SK-N-SH (cell line): ENCODE measurements around the gene RALBP1. TPM values are rescaled to one million over a fixed set of nuclear protein-coding genes. Genes with fewer than 3 reads are reported as not detected.

Source experiments
- CTCF ChIA-PET: fragments of 300-600, 350-600 bp; formaldehyde crosslinking; extraction: SDS; loops from one replicate; lab custom pipeline; 2021; lab: Yijun Ruan, JAX
- POLR2A ChIA-PET: fragments of 350-600 bp; sonication (Branson Sonifier 250); formaldehyde crosslinking; extraction: SDS; loops from one replicate; lab custom pipeline; 2020; ENCODE audit warnings: antibody characterized with exemption, inconsistent platforms; lab: Yijun Ruan, JAX
- DNase-seq: peaks from one replicate; pipeline ENCODE4 v3.0.0; 2012
- H2AFZ ChIP-seq: fragments of 200-600 bp; sonication (generic); 2 replicates; pipeline ENCODE4 v1.8.1; 2016; ENCODE audit warnings: antibody characterized with exemption, mild to moderate bottlenecking, low read depth
- H3F3A ChIP-seq: fragments of 200-600 bp; sonication (generic); replicated peaks from 2 replicates; pipeline ENCODE3; 2016; ENCODE audit warnings: antibody characterized with exemption, mild to moderate bottlenecking; ENCODE audit not compliant: insufficient read depth
- H3K27ac ChIP-seq, 2 experiments: fragments of 200-500 bp in 1 of 2; fragments of 200-600 bp in 1 of 2; sonication (Bioruptor generic) in 1 of 2; sonication (generic), shearing (Covaris generic) in 1 of 2; 2 replicates each; pipeline versions ENCODE4 v1.5.1 to v1.6.1; 2014 to 2016; ENCODE audit warnings: low read depth in 2 of 2, inconsistent platforms in 1 of 2, low read length in 1 of 2, mild to moderate bottlenecking in 1 of 2, mixed read lengths in 1 of 2
- H3K27me3 ChIP-seq: fragments of 200-600 bp; sonication (generic), shearing (Covaris generic); 2 replicates; pipeline ENCODE4 v1.6.1; 2016; ENCODE audit warnings: mixed run types; ENCODE audit not compliant: insufficient read depth
- H3K36me3 ChIP-seq, 2 experiments: fragments of 200-500 bp in 1 of 2; fragments of 200-600 bp in 1 of 2; sonication (Bioruptor generic) in 1 of 2; sonication (generic) in 1 of 2; replicated peaks in 1 of 2; 2 replicates each; pipeline versions ENCODE3 to v1.5.1; 2014 to 2016; ENCODE audit warnings: low read length in 1 of 2, mild to moderate bottlenecking in 1 of 2; ENCODE audit not compliant: insufficient read depth in 2 of 2, control insufficient read depth in 1 of 2
- H3K4me1 ChIP-seq, 2 experiments: fragments of 200-500 bp in 1 of 2; fragments of 200-600 bp in 1 of 2; sonication (Bioruptor generic) in 1 of 2; sonication (generic), shearing (Covaris generic) in 1 of 2; 2 replicates each; pipeline versions ENCODE4 v1.5.1 to v1.6.1; 2014 to 2016; ENCODE audit warnings: low read depth in 1 of 2, low read length in 1 of 2, mixed run types in 1 of 2; ENCODE audit not compliant: insufficient read depth in 2 of 2, control insufficient read depth in 1 of 2
- H3K4me2 ChIP-seq: fragments of 200-600 bp; sonication (generic), shearing (Covaris generic); 2 replicates; pipeline ENCODE4 v1.6.1; 2017; ENCODE audit warnings: mixed run types
- H3K4me3 ChIP-seq, 2 experiments: fragments of 200-500 bp in 1 of 2; fragments of 200-600 bp in 1 of 2; sonication (Bioruptor generic) in 1 of 2; sonication (generic), shearing (Covaris generic) in 1 of 2; 2 replicates each; pipeline versions ENCODE4 v1.5.1 to v1.8.1; 2014 to 2016; ENCODE audit warnings: low read depth in 2 of 2, inconsistent platforms in 1 of 2, low read length in 1 of 2, mild to moderate bottlenecking in 1 of 2, mixed read lengths in 1 of 2, moderate library complexity in 1 of 2
- H3K79me2 ChIP-seq: fragments of 200-600 bp; sonication (generic); 2 replicates; pipeline ENCODE4 v1.8.1; 2017; ENCODE audit warnings: mild to moderate bottlenecking; ENCODE audit not compliant: insufficient read depth
- H3K9ac ChIP-seq: fragments of 200-600 bp; sonication (generic); 2 replicates; pipeline ENCODE4 v1.6.1; 2017; ENCODE audit warnings: mixed run types
- H3K9me2 ChIP-seq: fragments of 200-600 bp; sonication (generic); 2 replicates; pipeline ENCODE4 v1.6.1; 2017; ENCODE audit warnings: mixed run types
- H3K9me3 ChIP-seq: fragments of 200-600 bp; sonication (generic); 2 replicates; pipeline ENCODE4 v1.6.1; 2017; ENCODE audit warnings: mixed run types, mild to moderate bottlenecking, moderate library complexity
- H4K20me1 ChIP-seq: fragments of 200-600 bp; sonication (generic); 2 replicates; pipeline ENCODE4 v1.6.1; 2017; ENCODE audit warnings: mild to moderate bottlenecking, mixed run types; ENCODE audit not compliant: insufficient read depth
- FOSL2 ChIP-seq: IDR thresholded peaks from 2 replicates; pipeline ENCODE4 v1.4.0; 2012; ENCODE audit warnings: low read depth, mild to moderate bottlenecking, moderate library complexity, borderline replicate concordance
- GABPA ChIP-seq: IDR thresholded peaks from 2 replicates; pipeline ENCODE4 v1.4.0; 2012; ENCODE audit warnings: low read depth, mild to moderate bottlenecking
- JUND ChIP-seq: IDR thresholded peaks from 2 replicates; pipeline ENCODE4 v1.4.0; 2012
- NFIC ChIP-seq: IDR thresholded peaks from 2 replicates; pipeline ENCODE4 v1.4.0; 2012; ENCODE audit warnings: borderline replicate concordance
- REST ChIP-seq: IDR thresholded peaks from 2 replicates; pipeline ENCODE4 v1.6.1; 2012; ENCODE audit warnings: mild to moderate bottlenecking, low read depth, low read length, moderate library complexity
- TAF1 ChIP-seq: IDR thresholded peaks from 2 replicates; pipeline ENCODE4 v1.6.1; 2012; ENCODE audit warnings: low read depth, mild to moderate bottlenecking, low read length, moderate library complexity, borderline replicate concordance
- TCF12 ChIP-seq: IDR thresholded peaks from 2 replicates; pipeline ENCODE4 v1.4.0; 2012
- TEAD4 ChIP-seq: IDR thresholded peaks from 2 replicates; pipeline ENCODE4 v1.4.0; 2012; ENCODE audit warnings: mild to moderate bottlenecking, borderline replicate concordance; ENCODE audit not compliant: insufficient read depth
- USF1 ChIP-seq: IDR thresholded peaks from 2 replicates; pipeline ENCODE4 v1.4.0; 2012; ENCODE audit warnings: low read depth, borderline replicate concordance
- YY1 ChIP-seq: IDR thresholded peaks from 2 replicates; pipeline ENCODE4 v1.4.0; 2012; ENCODE audit warnings: low read depth, mild to moderate bottlenecking
- ZBTB33 ChIP-seq: IDR thresholded peaks from 2 replicates; pipeline ENCODE4 v1.4.0; 2012; ENCODE audit warnings: low read depth, borderline replicate concordance
- WGBS: methylation state at CpG from one replicate; pipeline ENCODE4 v1.1.6; 2017; ENCODE audit warnings: low lambda C conversion rate; 5-methylcytosine and 5-hydroxymethylcytosine counted together
- polyA plus RNA-seq, 3 experiments: library from polyadenylated mRNA; depleted of rRNA; stranded (reverse); fragments of >200 nt; gene quantifications; 2 replicates each; pipeline ENCODE4 v1.2.3, GENCODE V29; 2012
- TF ChIP-seq, protein P1 (sequence below): IDR thresholded peaks from 2 replicates; pipeline ENCODE4 v1.4.0; 2012; ENCODE audit warnings: low read depth
- TF ChIP-seq, protein P2 (sequence below): IDR thresholded peaks from 2 replicates; pipeline ENCODE4; 2012

The RALBP1 gene
- polyA plus RNA-seq, 1 of the 3 experiments (the other 2 are of a cell fraction): 43.8 TPM

DNA sequence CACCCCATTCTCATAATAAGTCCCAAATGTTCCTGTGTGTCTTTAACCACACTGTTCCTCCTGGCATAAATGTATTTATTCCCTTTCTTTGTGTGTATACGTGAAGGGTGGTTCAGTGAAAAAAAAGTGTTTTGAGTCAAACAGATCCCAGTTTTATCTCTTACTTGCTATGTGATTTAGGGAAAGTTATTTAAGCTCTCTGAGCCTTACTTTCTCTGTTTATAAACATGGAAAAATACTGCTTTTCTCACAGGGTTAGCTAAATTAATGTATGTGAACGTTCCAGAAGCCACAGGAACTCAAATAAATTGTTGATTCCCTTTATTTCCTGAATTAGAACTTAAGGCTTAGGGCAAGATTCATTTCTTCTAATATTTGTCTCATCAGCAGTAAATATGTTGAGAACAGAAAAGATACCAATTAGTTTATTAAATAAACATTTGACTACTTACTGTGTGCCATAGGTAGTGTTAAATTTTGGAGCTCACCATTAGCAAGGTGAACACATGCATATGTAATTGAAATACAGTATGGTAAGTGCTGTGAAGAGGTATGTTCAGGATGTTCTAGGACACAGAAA, 33.2 kb downstream of the RALBP1 start:
- H2AFZ ChIP-seq: no peak overlapping the region
- POLR2A ChIA-PET: no interaction called here
- no peaks in the 10 kb centered on the region for H3K9me2 ChIP-seq
- no peaks in the 10 kb centered on the region for H3K27me3 ChIP-seq
- no peak overlapping the region for H3K4me3 ChIP-seq
- peaks cover 0 to 2% of the 10 kb centered on the region in 2 experiments; a peak in 1 of 4 replicates for H3K4me1 ChIP-seq
- H3K36me3 ChIP-seq: no peaks in the 10 kb centered on the region
- H3K9me3 ChIP-seq: no peaks in the 10 kb centered on the region
- no peak overlapping the region for H3K4me2 ChIP-seq
- DNase-seq: no peak
- WGBS: 90% methylated on average over 2 of the region's 2 CpGs
- TF ChIP-seq, protein P1, sequence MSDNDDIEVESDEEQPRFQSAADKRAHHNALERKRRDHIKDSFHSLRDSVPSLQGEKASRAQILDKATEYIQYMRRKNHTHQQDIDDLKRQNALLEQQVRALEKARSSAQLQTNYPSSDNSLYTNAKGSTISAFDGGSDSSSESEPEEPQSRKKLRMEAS: no peak
- no peak for TF ChIP-seq TEAD4
- H3K79me2 ChIP-seq: peaks cover 82% of the 10 kb centered on the region
- H3K9ac ChIP-seq: no peak overlapping the region
- CTCF ChIA-PET: interaction anchor here (1.2 to 1.5 kb wide), 2 partner anchors 9 to 174 kb away, joined by 4 to 5 read pairs; partner anchors contain the start of gene TWSG1
- no peak overlapping the region for H3K27ac ChIP-seq
- peaks cover 9% of the 10 kb centered on the region for H3F3A ChIP-seq
- peaks cover 7% of the 10 kb centered on the region; the same call in 1 of the 2 replicates for H4K20me1 ChIP-seq

GRCh38 chr18:9513971-9514512, 38.7 kb downstream of the RALBP1 start:
- Histone ChIP-seq H3K9me3 (no peaks in the 10 kb centered on the region), H3F3A (peaks cover 33% of the 10 kb centered on the region), H3K9ac (no peak overlapping the region), H3K79me2 (peaks cover 67% of the 10 kb centered on the region), H3K36me3 (peaks cover 10 to 13% of the 10 kb centered on the region in 2 experiments), H3K9me2 (no peaks in the 10 kb centered on the region), H3K27ac (peak overlapping the region in 1 of 2 experiments; percentile 37; a peak in 1 of 4 replicates), H2AFZ (no peak overlapping the region), H3K4me1 (peaks cover 0 to 19% of the 10 kb centered on the region in 2 experiments; a peak in 2 of 4 replicates), H4K20me1 (peaks cover 9% of the 10 kb centered on the region; the same call in 1 of the 2 replicates), H3K4me2 (peak overlapping the region; percentile 27; the same call in 1 of the 2 replicates), H3K27me3 (no peaks in the 10 kb centered on the region), H3K4me3 (0 out of 4 replicates have a peak overlapping the region, but pooled peaks of 1 of the 2 experiments have one; percentile 22)
- DNase-seq: no peak
- POLR2A ChIA-PET: no interaction called here
- CTCF ChIA-PET: interaction anchor here (0.6 to 1.1 kb wide), 2 partner anchors 159 to 441 kb away, joined by 3 to 5 read pairs; no protein-coding TSS in a partner anchor
- TF ChIP-seq GABPA (no peak), TAF1 (no peak), JUND (0 out of 2 replicates have a peak, but pooled peaks have one; percentile 19), FOSL2 (peak; percentile 38; the same call in 1 of the 2 replicates), YY1 (no peak), NFIC (no peak), USF1 (no peak), REST (no peak), TCF12 (peak; percentile 9; the same call in 1 of the 2 replicates), TEAD4 (no peak), ZBTB33 (no peak)
- TF ChIP-seq, protein P1: no peak
- TF ChIP-seq, protein P2, sequence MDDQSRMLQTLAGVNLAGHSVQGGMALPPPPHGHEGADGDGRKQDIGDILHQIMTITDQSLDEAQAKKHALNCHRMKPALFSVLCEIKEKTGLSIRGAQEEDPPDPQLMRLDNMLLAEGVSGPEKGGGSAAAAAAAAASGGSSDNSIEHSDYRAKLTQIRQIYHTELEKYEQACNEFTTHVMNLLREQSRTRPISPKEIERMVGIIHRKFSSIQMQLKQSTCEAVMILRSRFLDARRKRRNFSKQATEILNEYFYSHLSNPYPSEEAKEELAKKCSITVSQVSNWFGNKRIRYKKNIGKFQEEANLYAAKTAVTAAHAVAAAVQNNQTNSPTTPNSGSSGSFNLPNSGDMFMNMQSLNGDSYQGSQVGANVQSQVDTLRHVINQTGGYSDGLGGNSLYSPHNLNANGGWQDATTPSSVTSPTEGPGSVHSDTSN: 0 out of 2 replicates have a peak, but pooled peaks have one; percentile 9
- WGBS: 82% methylated on average over 6 of the region's 6 CpGs
